GM23338 (cell line): Measurements from ENCODE around the gene PLS1. TPM values are rescaled to one million over a fixed set of nuclear protein-coding genes. Genes with fewer than 3 reads are reported as not detected.

ENCODE experiments used
- ATAC-seq: fragments of 200-7000 bp; cut with Tn5 transposase; 3 replicates; pipeline ENCODE4 v1.9.1; 2020
- DNase-seq: peaks from one replicate; pipeline ENCODE4 v3.0.0-alpha.2; 2015; ENCODE audit warnings: low spot score
- H2AFZ ChIP-seq: fragments of 200-600 bp; sonication (generic); 2 replicates; pipeline ENCODE4 v1.8.0; 2016; ENCODE audit warnings: antibody characterized with exemption, mild to moderate bottlenecking, moderate library complexity
- H3F3A ChIP-seq: fragments of 200-600 bp; sonication (generic); replicated peaks from 2 replicates; pipeline ENCODE4 v1.8.0; 2017; ENCODE audit warnings: antibody characterized with exemption, mixed run types, low read depth
- H3K27ac ChIP-seq: fragments of 200-600 bp; sonication (generic); 2 replicates; pipeline ENCODE4 v1.6.1; 2016; ENCODE audit warnings: low read depth
- H3K27me3 ChIP-seq: fragments of 200-600 bp; sonication (generic); 2 replicates; pipeline ENCODE4 v1.8.0; 2016; ENCODE audit warnings: mild to moderate bottlenecking, mixed run types, moderate library complexity; ENCODE audit not compliant: insufficient read depth
- H3K36me3 ChIP-seq: fragments of 200-600 bp; sonication (generic); 2 replicates; pipeline ENCODE4 v1.8.0; 2016; ENCODE audit warnings: mild to moderate bottlenecking; ENCODE audit not compliant: insufficient read depth
- H3K4me1 ChIP-seq: fragments of 200-600 bp; sonication (generic); 2 replicates; pipeline ENCODE4 v1.8.0; 2016; ENCODE audit warnings: mild to moderate bottlenecking, moderate library complexity; ENCODE audit not compliant: insufficient read depth
- H3K4me2 ChIP-seq: fragments of 200-600 bp; sonication (generic); 2 replicates; pipeline ENCODE4 v1.7.1; 2017; ENCODE audit warnings: mixed run types
- H3K4me3 ChIP-seq: fragments of 200-600 bp; sonication (generic); 2 replicates; pipeline ENCODE4 v1.6.1; 2016; ENCODE audit warnings: mixed run types
- H3K79me2 ChIP-seq: fragments of 200-600 bp; sonication (generic); replicated peaks from 2 replicates; pipeline ENCODE4 v1.8.0; 2017; ENCODE audit warnings: mild to moderate bottlenecking; ENCODE audit not compliant: insufficient read depth
- H3K9me2 ChIP-seq: fragments of 200-600 bp; sonication (generic); 2 replicates; pipeline ENCODE4 v1.8.0; 2017; ENCODE audit not compliant: insufficient read depth
- H4K20me1 ChIP-seq: fragments of 200-600 bp; sonication (generic); replicated peaks from 2 replicates; pipeline ENCODE4 v1.8.0; 2017; ENCODE audit warnings: mild to moderate bottlenecking; ENCODE audit not compliant: insufficient read depth
- H3K27ac Mint-ChIP-seq: 2 replicates; pipeline ENCODE4 v1.8.0; 2020; ENCODE audit warnings: inconsistent platforms, mild to moderate bottlenecking, moderate library complexity, mixed read lengths
- H3K27me3 Mint-ChIP-seq: 3 replicates; pipeline ENCODE4 v1.8.0; 2022; ENCODE audit warnings: low read depth, mild to moderate bottlenecking, moderate library complexity, mixed read lengths, inconsistent platforms; ENCODE audit not compliant: insufficient read depth, poor library complexity
- H3K36me3 Mint-ChIP-seq: 3 replicates; pipeline ENCODE4 v1.8.0; 2021; ENCODE audit warnings: low read depth, mild to moderate bottlenecking, inconsistent platforms, moderate library complexity, mixed read lengths
- H3K4me1 Mint-ChIP-seq: 3 replicates; pipeline ENCODE4 v1.8.0; 2020; ENCODE audit warnings: mild to moderate bottlenecking, inconsistent platforms, mixed read lengths
- H3K4me3 Mint-ChIP-seq: 3 replicates; pipeline ENCODE4 v1.8.0; 2021; ENCODE audit warnings: moderate library complexity, mild to moderate bottlenecking, inconsistent platforms, mixed read lengths
- H3K9me3 Mint-ChIP-seq: 3 replicates; pipeline ENCODE4 v1.8.0; 2020; ENCODE audit warnings: moderate library complexity, mild to moderate bottlenecking, inconsistent platforms, mixed read lengths
- CREB1 ChIP-seq: fragments of 250-450 bp; sonication (Bioruptor Pico); IDR thresholded peaks from 2 replicates; pipeline ENCODE4 v1.5.0; 2020; ENCODE audit warnings: low read depth, mild to moderate bottlenecking, moderate library complexity
- EZH2phosphoT487 ChIP-seq: fragments of 200-600 bp; sonication (generic); IDR thresholded peaks from one replicate; pipeline ENCODE4 v1.8.1; 2018; ENCODE audit warnings: antibody characterized with exemption; ENCODE audit not compliant: unreplicated experiment
- JUNB ChIP-seq: IDR thresholded peaks from one replicate; pipeline ENCODE4 v1.6.1; 2016; ENCODE audit warnings: antibody characterized with exemption; ENCODE audit not compliant: unreplicated experiment
- NANOG ChIP-seq: IDR thresholded peaks from 2 replicates; pipeline ENCODE4 v1.6.1; 2016; ENCODE audit warnings: antibody characterized with exemption, borderline replicate concordance
- POLR2AphosphoS5 ChIP-seq: IDR thresholded peaks from 2 replicates; pipeline ENCODE4 v1.6.1; 2016; ENCODE audit warnings: antibody characterized with exemption, low read depth
- STAT1 ChIP-seq: IDR thresholded peaks from one replicate; pipeline ENCODE4 v1.6.1; 2016; ENCODE audit warnings: antibody characterized with exemption; ENCODE audit not compliant: unreplicated experiment
- ZNF114 ChIP-seq: fragments of 250-450 bp; sonication (Bioruptor Pico); IDR thresholded peaks from 2 replicates; pipeline ENCODE4 v1.5.0; 2020; ENCODE audit warnings: mild to moderate bottlenecking, moderate library complexity
- polyA plus RNA-seq: library from polyadenylated mRNA; unstranded; fragments of >200 nt; fragmentation: Nextera tagmentation; extraction: Ambion mirVana; gene quantifications from 2 replicates; pipeline ENCODE4 v1.2.1, GENCODE V29; 2016
- total RNA-seq: library from RNA; depleted of rRNA; stranded (reverse); fragments of >200 nt; shearing (Covaris generic); gene quantifications from 2 replicates; pipeline ENCODE4 v1.2.3, GENCODE V29; 2014
- TF ChIP-seq, protein P1 (sequence below): IDR thresholded peaks from one replicate; pipeline ENCODE4 v1.6.1; 2018; ENCODE audit warnings: antibody characterized with exemption; ENCODE audit not compliant: unreplicated experiment
- TF ChIP-seq, protein P2 (sequence below): fragments of 250-450 bp; sonication (Bioruptor Pico); IDR thresholded peaks from 2 replicates; pipeline ENCODE4 v1.5.0; 2020; ENCODE audit warnings: mild to moderate bottlenecking, moderate library complexity
- TF ChIP-seq, protein P3 (sequence below): IDR thresholded peaks from 2 replicates; pipeline ENCODE4 v1.6.1; 2016; ENCODE audit warnings: antibody characterized with exemption
- TF ChIP-seq, protein P4 (sequence below), 2 experiments: fragments of 200-600 bp in 1 of 2; sonication (generic) in 1 of 2; conservative IDR thresholded peaks; 2 replicates each; pipeline versions ENCODE4 v1.5.1 to v1.6.1; 2016 to 2017; ENCODE audit warnings: antibody characterized with exemption in 2 of 2, low read depth in 2 of 2, mild to moderate bottlenecking in 2 of 2, moderate library complexity in 1 of 2

Gene PLS1
- total and polyA plus RNA-seq, 2 experiments from 2014 or later, result 18.4 to 42.2 TPM

DNA sequence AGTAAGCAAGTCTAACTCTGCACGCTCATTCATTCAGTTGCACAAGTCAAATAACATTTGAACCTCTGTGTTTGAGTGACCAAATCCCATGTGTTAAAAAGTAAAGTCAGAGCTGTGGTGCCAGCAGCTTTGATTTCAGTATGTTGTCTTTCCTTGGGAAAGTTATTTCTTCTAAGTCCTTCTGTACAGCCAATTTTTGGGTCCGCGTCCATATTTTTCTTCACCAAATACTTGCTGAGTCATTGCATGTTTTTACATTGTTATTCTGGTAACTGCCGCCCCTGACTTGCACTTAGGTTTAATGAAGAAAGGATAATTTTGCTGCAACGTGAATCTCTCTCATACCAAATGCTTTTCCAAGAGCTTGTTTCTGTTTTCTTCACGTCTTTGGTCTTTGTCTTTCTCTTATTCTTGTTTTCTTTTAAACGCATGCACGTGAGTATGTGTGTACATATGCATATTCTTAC, 56.7 kb downstream of the PLS1 start:
- 0 out of 2 replicates have a peak overlapping the region, but pooled peaks have one; percentile 10 for H3K27ac ChIP-seq
- Mint-ChIP-seq H3K36me3 (no peaks in the 10 kb centered on the region), H3K9me3 (no peaks in the 10 kb centered on the region), H3K27ac (peak overlapping the region; percentile 50), H3K27me3 (peaks cover 5% of the 10 kb centered on the region), H3K4me1 (peaks cover 25% of the 10 kb centered on the region), H3K4me3 (no peak overlapping the region)
- H3K27me3 ChIP-seq, result no peaks in the 10 kb centered on the region
- H3K4me1 ChIP-seq, result no peaks in the 10 kb centered on the region
- no peak overlapping the region for H2AFZ ChIP-seq
- ATAC-seq (no peak), DNase-seq (no peak)
- TF ChIP-seq POLR2AphosphoS5 (no peak), JUNB (no peak), ZNF114 (CRISPR knock-in tag) (no peak), CREB1 (CRISPR knock-in tag) (no peak), EZH2phosphoT487 (no peak), STAT1 (no peak), NANOG (no peak)
- TF ChIP-seq, protein P1, sequence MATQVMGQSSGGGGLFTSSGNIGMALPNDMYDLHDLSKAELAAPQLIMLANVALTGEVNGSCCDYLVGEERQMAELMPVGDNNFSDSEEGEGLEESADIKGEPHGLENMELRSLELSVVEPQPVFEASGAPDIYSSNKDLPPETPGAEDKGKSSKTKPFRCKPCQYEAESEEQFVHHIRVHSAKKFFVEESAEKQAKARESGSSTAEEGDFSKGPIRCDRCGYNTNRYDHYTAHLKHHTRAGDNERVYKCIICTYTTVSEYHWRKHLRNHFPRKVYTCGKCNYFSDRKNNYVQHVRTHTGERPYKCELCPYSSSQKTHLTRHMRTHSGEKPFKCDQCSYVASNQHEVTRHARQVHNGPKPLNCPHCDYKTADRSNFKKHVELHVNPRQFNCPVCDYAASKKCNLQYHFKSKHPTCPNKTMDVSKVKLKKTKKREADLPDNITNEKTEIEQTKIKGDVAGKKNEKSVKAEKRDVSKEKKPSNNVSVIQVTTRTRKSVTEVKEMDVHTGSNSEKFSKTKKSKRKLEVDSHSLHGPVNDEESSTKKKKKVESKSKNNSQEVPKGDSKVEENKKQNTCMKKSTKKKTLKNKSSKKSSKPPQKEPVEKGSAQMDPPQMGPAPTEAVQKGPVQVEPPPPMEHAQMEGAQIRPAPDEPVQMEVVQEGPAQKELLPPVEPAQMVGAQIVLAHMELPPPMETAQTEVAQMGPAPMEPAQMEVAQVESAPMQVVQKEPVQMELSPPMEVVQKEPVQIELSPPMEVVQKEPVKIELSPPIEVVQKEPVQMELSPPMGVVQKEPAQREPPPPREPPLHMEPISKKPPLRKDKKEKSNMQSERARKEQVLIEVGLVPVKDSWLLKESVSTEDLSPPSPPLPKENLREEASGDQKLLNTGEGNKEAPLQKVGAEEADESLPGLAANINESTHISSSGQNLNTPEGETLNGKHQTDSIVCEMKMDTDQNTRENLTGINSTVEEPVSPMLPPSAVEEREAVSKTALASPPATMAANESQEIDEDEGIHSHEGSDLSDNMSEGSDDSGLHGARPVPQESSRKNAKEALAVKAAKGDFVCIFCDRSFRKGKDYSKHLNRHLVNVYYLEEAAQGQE, result no peak
- TF ChIP-seq, protein P2, sequence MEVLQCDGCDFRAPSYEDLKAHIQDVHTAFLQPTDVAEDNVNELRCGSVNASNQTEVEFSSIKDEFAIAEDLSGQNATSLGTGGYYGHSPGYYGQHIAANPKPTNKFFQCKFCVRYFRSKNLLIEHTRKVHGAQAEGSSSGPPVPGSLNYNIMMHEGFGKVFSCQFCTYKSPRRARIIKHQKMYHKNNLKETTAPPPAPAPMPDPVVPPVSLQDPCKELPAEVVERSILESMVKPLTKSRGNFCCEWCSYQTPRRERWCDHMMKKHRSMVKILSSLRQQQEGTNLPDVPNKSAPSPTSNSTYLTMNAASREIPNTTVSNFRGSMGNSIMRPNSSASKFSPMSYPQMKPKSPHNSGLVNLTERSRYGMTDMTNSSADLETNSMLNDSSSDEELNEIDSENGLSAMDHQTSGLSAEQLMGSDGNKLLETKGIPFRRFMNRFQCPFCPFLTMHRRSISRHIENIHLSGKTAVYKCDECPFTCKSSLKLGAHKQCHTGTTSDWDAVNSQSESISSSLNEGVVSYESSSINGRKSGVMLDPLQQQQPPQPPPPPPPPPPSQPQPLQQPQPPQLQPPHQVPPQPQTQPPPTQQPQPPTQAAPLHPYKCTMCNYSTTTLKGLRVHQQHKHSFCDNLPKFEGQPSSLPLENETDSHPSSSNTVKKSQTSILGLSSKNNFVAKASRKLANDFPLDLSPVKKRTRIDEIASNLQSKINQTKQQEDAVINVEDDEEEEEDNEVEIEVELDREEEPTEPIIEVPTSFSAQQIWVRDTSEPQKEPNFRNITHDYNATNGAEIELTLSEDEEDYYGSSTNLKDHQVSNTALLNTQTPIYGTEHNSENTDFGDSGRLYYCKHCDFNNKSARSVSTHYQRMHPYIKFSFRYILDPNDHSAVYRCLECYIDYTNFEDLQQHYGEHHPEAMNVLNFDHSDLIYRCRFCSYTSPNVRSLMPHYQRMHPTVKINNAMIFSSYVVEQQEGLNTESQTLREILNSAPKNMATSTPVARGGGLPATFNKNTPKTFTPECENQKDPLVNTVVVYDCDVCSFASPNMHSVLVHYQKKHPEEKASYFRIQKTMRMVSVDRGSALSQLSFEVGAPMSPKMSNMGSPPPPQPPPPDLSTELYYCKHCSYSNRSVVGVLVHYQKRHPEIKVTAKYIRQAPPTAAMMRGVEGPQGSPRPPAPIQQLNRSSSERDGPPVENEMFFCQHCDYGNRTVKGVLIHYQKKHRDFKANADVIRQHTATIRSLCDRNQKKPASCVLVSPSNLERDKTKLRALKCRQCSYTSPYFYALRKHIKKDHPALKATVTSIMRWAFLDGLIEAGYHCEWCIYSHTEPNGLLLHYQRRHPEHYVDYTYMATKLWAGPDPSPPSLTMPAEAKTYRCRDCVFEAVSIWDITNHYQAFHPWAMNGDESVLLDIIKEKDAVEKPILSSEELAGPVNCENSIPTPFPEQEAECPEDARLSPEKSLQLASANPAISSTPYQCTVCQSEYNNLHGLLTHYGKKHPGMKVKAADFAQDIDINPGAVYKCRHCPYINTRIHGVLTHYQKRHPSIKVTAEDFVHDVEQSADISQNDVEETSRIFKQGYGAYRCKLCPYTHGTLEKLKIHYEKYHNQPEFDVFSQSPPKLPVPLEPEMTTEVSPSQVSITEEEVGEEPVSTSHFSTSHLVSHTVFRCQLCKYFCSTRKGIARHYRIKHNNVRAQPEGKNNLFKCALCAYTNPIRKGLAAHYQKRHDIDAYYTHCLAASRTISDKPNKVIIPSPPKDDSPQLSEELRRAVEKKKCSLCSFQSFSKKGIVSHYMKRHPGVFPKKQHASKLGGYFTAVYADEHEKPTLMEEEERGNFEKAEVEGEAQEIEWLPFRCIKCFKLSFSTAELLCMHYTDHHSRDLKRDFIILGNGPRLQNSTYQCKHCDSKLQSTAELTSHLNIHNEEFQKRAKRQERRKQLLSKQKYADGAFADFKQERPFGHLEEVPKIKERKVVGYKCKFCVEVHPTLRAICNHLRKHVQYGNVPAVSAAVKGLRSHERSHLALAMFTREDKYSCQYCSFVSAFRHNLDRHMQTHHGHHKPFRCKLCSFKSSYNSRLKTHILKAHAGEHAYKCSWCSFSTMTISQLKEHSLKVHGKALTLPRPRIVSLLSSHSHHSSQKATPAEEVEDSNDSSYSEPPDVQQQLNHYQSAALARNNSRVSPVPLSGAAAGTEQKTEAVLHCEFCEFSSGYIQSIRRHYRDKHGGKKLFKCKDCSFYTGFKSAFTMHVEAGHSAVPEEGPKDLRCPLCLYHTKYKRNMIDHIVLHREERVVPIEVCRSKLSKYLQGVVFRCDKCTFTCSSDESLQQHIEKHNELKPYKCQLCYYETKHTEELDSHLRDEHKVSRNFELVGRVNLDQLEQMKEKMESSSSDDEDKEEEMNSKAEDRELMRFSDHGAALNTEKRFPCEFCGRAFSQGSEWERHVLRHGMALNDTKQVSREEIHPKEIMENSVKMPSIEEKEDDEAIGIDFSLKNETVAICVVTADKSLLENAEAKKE (CRISPR knock-in tag), result no peak
- TF ChIP-seq, protein P3, sequence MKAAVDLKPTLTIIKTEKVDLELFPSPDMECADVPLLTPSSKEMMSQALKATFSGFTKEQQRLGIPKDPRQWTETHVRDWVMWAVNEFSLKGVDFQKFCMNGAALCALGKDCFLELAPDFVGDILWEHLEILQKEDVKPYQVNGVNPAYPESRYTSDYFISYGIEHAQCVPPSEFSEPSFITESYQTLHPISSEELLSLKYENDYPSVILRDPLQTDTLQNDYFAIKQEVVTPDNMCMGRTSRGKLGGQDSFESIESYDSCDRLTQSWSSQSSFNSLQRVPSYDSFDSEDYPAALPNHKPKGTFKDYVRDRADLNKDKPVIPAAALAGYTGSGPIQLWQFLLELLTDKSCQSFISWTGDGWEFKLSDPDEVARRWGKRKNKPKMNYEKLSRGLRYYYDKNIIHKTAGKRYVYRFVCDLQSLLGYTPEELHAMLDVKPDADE, result no peak
- TF ChIP-seq, protein P4, sequence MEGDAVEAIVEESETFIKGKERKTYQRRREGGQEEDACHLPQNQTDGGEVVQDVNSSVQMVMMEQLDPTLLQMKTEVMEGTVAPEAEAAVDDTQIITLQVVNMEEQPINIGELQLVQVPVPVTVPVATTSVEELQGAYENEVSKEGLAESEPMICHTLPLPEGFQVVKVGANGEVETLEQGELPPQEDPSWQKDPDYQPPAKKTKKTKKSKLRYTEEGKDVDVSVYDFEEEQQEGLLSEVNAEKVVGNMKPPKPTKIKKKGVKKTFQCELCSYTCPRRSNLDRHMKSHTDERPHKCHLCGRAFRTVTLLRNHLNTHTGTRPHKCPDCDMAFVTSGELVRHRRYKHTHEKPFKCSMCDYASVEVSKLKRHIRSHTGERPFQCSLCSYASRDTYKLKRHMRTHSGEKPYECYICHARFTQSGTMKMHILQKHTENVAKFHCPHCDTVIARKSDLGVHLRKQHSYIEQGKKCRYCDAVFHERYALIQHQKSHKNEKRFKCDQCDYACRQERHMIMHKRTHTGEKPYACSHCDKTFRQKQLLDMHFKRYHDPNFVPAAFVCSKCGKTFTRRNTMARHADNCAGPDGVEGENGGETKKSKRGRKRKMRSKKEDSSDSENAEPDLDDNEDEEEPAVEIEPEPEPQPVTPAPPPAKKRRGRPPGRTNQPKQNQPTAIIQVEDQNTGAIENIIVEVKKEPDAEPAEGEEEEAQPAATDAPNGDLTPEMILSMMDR (conservative IDR thresholded peaks at IDR 0.05; ENCODE audit: low read depth in 2 of 2), result no peak
- H3K79me2 ChIP-seq, result no peaks in the 10 kb centered on the region
- no peaks in the 10 kb centered on the region for H3F3A ChIP-seq
- H3K36me3 ChIP-seq, result no peaks in the 10 kb centered on the region
- no peak overlapping the region for H3K4me3 ChIP-seq
- no peak overlapping the region for H3K4me2 ChIP-seq
- peaks cover 8% of the 10 kb centered on the region for H3K9me2 ChIP-seq
- H4K20me1 ChIP-seq, result no peaks in the 10 kb centered on the region
